GM18867 (cell line): ENCODE measurements around the gene MB.

Experiments used
- ATAC-seq: cut with Tn5 transposase; IDR thresholded peaks from one replicate; pipeline ENCODE4 v1.9.1; 2021; ENCODE audit warnings: mild to moderate bottlenecking, moderate library complexity; ENCODE audit not compliant: unreplicated experiment

The MB gene

DNA sequence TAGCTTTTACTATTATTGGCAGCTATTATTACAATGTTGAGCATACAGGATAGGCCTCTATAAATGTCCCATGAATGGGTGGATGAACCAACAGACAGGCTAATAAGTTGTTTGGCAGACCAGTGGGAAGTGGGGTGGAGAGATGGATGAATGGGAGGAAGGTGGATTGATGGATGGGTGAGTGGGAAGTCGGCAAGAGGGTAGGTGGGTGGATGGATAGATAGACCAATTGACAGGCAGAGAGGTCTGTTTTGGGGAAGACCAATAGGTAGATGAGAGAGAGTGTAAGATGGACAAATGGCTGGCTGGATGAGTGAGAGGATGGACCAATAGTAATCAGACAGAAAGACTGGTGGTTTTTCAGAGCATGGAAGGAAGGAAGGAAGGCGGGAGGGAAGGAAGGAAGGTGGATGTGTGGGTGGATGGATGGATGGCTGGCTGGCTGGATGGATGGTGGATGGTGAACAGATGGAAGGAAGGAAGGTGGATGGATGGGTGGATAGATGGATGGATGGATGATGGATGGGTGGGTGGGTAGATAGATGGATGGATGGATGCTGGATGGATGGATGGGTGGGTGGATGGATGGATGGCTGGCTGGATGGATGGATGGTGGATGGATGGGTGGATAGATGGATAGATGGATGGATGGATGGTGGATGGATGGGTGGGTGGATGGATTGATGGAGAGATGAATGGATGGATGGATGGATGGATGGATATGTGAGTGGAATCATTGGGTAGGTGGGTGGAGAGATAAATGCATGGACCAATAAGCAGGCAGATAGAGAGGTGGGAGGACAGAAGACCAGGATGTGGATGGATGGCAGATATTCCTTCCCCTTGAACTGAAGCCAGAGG lies 39.1 kb downstream of the MB start:
- no peak for ATAC-seq

- ATAC-seq, result no peak
These were observed 40.5 kb downstream of the MB start for GRCh38 chr22:35576671-35577070.

DNA sequence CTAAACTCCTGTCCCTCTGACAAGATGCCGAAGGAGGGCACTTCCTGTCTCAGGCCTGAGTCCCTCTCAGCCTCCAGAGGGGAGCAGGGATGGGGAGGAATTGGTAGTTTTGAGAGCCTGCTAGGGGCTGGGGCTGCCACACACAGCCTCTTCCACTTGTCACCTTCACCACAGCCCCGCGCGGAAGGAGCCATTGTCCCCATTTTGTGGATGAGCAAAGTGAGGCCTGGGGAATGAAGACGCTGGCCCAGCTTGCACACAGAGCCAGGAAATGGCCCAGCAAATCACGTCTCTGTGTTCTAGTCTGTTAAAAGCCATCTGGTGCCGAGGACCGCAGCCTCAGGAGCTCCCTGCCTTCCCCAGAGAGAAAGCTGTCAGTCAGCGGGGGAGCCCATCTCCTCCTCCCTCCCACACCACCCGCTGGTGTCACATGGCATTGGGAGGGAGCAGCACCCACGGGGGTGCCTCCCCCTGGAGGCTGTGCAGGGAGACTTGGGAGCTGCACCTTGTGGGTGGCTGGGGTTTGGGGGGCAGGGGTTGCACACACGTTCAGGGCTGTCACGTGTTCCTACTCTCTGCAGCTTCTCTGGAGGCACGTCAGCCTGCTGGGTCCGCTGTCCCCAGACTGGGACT lies 41.9 kb downstream of the MB start:
- ATAC-seq, result no peak

- no peak for ATAC-seq
These were observed 44.6 kb downstream of the MB start for GRCh38 chr22:35572556-35572955.

DNA sequence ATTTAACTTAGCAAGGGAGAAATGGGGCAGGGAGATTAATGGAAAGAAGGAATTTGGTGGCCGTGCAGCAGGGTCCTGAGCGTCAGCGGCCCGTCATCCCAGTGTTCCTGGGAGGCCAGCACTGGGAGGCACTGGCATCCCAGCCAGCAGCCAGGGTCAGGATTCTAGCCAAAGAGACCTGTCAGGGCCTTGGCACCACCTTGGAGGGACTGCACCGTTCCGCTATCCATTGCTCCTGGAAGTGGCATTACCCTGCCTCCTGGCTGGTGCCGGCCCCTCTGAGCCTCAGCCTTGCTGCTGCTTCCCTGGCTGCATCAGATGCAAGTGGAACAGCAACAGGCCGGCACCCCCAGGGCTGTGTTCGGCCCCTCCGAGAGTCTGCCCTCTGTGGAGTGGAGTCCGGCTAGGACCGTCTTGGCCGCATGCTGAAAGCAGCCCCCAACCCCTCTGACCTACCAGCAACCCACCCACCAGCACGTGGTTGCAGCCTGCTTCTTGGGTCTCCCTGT lies 46.4 kb downstream of the MB start:
- no peak for ATAC-seq

- no peak for ATAC-seq
These were observed 47.2 kb downstream of the MB start for GRCh38 chr22:35569916-35570315.

- no peak for ATAC-seq
These were observed 48.1 kb downstream of the MB start for GRCh38 chr22:35568751-35569739.

GRCh38 chr22:35567351-35568141 lies 49.6 kb downstream of the MB start:
- no peak for ATAC-seq

DNA sequence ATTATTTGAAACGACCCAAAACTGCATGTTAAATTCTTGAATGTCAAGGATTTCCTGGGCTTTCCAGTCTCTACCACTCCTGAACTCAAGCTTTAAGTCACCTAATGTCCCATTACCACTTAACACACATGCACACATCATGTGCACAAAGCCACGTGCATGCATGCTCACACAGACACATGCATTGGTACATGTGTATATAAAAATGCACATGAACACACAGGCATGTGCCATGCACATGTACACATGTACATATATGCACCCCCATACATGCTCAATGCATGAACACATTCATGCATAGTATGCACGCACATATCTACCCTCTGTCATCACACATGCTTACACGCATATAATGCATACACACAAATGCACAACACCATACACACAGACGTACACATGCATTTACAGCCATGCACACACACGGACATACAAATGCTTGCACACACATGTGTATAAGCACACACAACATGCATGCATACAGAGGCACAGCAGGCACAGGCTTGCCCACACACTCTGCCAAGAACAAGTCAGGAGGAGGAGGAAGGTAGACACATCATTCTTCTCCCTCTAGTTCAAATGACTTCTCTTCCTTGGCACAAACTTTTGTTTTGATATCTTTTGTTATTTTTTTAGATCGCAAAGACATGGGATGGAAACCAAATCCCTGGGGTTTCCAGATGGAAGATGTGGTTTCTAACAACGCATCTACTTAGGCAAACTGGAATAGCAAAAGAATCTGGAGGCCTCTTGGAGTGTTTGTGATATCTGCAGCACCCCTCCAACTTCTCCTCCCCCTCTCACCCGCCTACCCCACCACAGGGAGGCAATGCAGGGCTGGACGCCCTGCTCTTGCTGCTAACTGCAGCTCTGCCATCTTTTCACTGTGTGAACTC lies 51.9 kb downstream of the MB start:
- ATAC-seq, result no peak

- no peak for ATAC-seq
These were observed 53.9 kb downstream of the MB start for GRCh38 chr22:35563211-35563610.

GRCh38 chr22:35561796-35562526 lies 55.2 kb downstream of the MB start:
- no peak for ATAC-seq

DNA sequence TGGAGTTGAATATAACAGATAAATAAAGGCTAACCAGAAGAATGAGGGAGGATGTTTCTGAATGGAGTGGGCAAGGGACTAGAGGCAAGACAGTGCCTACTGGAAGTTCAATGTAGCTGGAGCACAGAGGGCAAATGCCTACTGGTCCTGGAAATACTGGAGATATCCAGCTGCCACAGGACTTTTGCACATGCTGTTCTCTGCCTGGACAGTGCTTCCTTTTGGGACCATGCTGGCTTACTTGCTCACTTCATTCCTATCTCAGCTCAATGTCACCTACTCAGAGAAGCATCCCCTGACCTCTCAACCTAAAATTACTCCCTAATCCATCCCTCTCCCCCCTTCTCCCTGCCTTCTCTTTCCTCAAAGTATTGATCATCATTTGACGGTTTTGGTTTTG lies 56.3 kb downstream of the MB start:
- no peak for ATAC-seq

DNA sequence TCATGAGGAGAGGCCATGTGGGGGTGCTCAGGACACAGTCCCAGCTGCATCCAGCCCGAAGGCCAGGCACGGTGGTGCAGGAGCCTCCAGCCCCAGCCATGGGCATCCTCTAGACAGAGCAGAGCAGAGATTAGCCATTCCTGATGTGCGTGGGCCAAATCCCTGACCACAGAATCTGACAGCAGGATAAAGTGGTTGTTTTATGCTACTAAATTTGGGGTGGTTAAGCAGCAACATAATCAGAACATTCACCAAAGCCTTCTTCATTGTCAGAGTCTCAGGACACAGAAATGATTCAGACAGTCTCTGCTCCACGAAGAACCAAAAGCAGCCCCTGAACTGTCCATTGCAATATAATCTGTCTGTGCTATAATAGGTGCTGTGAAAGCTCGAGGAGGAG lies 56.8 kb downstream of the MB start:
- no peak for ATAC-seq

DNA sequence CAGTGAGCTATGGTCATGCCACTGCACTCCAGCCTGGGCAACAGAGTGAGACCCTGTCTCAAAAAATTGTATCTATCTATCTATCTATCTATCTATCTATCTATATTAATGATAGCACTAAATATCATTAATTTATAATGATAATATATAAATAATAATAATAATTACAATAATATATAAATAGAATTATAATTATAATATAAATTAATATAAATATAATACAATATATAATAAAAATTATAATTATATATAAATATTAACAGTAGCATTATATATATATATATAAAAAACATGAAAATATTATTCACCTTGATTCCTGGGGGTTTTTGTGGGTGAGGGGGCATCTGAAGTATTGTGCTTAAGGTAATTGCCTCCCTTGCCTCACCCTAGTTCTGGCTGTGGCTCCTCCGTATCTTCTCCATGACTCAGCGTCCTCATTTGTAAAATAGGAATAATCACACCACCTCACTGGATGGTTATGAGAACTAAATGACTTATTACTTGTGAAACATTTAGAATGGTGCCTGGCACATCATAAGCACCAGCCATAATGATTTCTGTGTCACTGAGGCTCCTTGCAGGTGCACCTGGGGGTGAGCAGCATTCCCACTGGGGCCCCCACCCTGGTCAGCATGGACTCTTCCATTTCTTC lies 57.6 kb downstream of the MB start:
- ATAC-seq, result no peak

- no peak for ATAC-seq
These were observed 58.4 kb downstream of the MB start for GRCh38 chr22:35558719-35559118.

DNA sequence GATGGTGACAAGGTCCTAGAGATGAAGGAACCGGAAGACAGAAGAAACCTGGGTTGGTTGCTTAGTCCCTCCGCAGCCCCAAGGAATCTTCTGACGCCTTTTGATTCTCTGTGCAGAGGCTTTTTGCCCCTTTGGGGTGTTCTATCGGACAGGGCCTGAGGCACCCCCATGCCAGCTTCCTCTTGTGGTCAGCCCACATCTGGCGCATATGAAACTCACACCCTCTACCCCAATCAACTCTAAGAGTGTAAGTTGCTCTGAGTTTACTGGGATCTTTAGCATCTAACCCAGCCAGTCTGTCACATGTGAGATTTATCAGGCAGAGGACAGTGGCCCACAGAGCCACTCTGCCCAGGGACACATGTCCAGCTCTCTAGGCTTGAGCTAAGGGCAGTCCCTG lies 59.1 kb downstream of the MB start:
- no peak for ATAC-seq
